Activated naive CD4-positive, alpha-beta T cell treated with anti-CD3 and anti-CD28 coated beads for 36 hours (primary cell): Measurements from ENCODE around the gene IL20RB. TPM values are rescaled to one million over a fixed set of nuclear protein-coding genes. Genes with fewer than 3 reads are reported as not detected.
"Not testable (repeated sequence)": the region's sequence is repeated elsewhere in the genome, so short reads cannot be mapped to it uniquely, and the experiment has no call there.

Source experiments
- CTCF ChIA-PET: fragments of 350-600 bp; sonication (Branson Sonifier 250); formaldehyde crosslinking; loops from one replicate; lab custom pipeline; 2021; ENCODE audit warnings: antibody characterized with exemption; lab: Charles Lee
- DNase-seq: peaks from one replicate; pipeline ENCODE4 v3.0.0-alpha.2; 2020
- H3K27ac Mint-ChIP-seq: one replicate; pipeline ENCODE4 v1.8.0; 2021; ENCODE audit warnings: mild to moderate bottlenecking, mixed read lengths
- H3K27me3 Mint-ChIP-seq: one replicate; pipeline ENCODE4 v1.8.0; 2021; ENCODE audit warnings: low read depth, mixed read lengths
- H3K36me3 Mint-ChIP-seq: one replicate; pipeline ENCODE4 v1.8.0; 2021; ENCODE audit warnings: low read depth, mixed read lengths
- H3K4me1 Mint-ChIP-seq: one replicate; pipeline ENCODE4 v1.8.0; 2021; ENCODE audit warnings: low read depth, mixed read lengths
- H3K4me3 Mint-ChIP-seq: one replicate; pipeline ENCODE4 v1.8.0; 2021; ENCODE audit warnings: mild to moderate bottlenecking, moderate library complexity, mixed read lengths
- H3K9me3 Mint-ChIP-seq: one replicate; pipeline ENCODE4 v1.8.0; 2021; ENCODE audit warnings: mixed read lengths
- intact Hi-C: fragments of 100-400 bp; cut with micrococcal nuclease; formaldehyde crosslinking; loops from one replicate; pipeline ENCODE4 v1.15.1; 2023
- total RNA-seq, 2 experiments: library from RNA; stranded (reverse); gene quantifications; one replicate each; pipeline ENCODE4 v1.2.3, GENCODE V29; 2021

The IL20RB gene
- total RNA-seq, 2 experiments from 2014 or later = 0.48 to 0.59 TPM

DNA sequence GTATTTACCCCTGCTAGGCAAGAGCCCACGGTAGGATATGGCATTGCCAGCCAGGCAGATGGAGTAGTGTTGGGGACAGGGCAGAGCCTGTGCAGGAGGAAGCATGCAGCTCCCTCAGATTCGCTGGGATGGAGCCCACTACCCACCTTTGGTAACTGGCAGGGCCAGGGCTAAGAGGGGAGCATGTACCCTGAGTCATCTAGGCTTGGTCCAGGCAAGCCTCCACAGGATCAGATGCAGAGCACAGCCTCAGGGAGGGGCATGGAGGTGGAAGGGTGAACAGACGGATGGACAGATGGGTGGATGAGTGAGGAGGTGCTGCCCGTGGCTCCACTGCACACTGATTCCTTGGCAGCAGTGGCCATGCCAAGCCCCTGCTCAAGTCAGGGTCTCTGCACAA, 33.0 kb downstream of the IL20RB start:
- H3K9me3 Mint-ChIP-seq = no peaks in the 10 kb centered on the region
- CTCF ChIA-PET = no interaction called here
- peaks cover 11% of the 10 kb centered on the region for H3K4me1 Mint-ChIP-seq
- H3K36me3 Mint-ChIP-seq = peaks cover 2% of the 10 kb centered on the region
- no peak for DNase-seq
- no peak overlapping the region for H3K27ac Mint-ChIP-seq
- no peaks in the 10 kb centered on the region for H3K27me3 Mint-ChIP-seq
- intact Hi-C loops = no loop called here
- H3K4me3 Mint-ChIP-seq = no peak overlapping the region

DNA sequence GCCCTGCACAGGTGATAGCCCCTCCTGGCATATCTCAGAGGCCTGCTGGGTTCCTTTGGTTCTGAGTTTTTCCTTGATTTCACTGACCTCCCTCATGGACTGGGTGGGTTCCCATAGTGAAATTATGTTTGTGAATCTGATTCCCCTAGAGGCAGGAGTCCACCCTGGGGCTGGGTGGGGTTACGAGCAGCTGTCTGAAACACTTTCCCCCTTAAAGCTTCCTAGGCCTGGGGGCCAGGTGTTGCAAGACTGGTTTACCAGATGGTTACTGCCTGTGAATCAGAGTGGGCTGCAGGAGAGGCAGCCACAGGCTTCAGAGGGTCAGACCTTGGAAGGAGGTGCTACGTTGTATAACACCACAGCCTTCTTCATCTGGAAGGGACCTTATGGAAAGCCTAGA, 34.3 kb downstream of the IL20RB start:
- Mint-ChIP-seq H3K4me1 (peaks cover 11% of the 10 kb centered on the region), H3K9me3 (no peaks in the 10 kb centered on the region), H3K4me3 (no peak overlapping the region), H3K27me3 (no peaks in the 10 kb centered on the region), H3K27ac (no peak overlapping the region), H3K36me3 (no peaks in the 10 kb centered on the region)
- intact Hi-C loops = no loop called here
- no peak for DNase-seq
- CTCF ChIA-PET = no interaction called here

DNA sequence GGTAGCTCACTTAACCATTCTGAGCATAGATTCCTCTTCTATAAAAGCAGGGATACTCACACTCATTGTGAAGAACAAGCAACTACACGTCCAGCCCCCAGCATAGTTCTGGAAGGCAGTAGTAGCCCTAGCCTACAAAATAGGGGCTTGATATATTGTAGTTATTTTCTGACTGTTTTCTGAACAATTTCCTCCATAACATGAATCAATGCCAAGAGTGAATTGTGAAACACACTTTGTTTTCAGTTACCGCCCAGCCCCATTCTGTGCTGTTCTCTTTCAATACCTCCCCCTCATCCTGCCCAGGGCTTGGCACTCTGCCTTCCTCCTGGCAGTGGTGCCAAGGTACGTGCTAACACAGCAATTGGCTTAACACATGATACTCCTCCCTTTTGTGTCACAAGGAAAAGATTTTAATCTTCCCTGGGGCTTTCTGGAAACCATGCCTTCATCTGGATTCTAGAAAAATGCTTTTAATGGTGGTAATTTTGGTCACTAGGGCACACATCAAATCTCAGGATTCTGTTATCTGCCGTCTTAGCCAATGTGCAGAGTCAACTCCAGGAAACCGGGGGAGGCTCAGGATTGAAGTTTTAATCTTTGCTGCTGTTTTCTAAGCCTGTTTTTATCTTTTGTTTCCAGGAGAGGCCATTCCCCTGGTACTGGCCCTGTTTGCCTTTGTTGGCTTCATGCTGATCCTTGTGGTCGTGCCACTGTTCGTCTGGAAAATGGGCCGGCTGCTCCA, 37.2 kb downstream of the IL20RB start:
- H3K27ac Mint-ChIP-seq = no peak overlapping the region

DNA sequence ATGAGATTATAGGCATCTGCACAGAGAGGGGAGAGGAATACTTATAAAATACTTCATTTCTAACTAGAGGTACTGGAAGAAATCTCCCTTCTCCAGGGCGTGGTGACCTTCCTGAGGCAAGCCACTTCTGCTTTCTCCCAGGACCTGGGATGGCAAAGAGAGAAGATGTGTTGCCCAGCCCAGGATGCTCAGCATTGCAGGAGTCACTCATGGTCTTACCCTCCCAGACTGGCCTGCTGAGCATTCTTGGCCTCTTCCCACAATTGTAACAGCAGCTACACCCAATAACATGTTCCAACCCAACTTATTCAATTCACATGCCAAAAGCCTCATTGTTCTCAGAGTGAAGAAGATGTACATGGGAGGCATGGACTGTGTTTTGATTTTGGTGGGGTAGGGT, 37.9 kb downstream of the IL20RB start:
- Mint-ChIP-seq H3K4me3 (no peak overlapping the region), H3K27me3 (no peaks in the 10 kb centered on the region), H3K36me3 (no peaks in the 10 kb centered on the region), H3K27ac (no peak overlapping the region), H3K4me1 (peaks cover 11% of the 10 kb centered on the region), H3K9me3 (no peaks in the 10 kb centered on the region)
- CTCF ChIA-PET = no interaction called here
- no peak for DNase-seq
- intact Hi-C loops = no loop called here

More for the DNA sequence above, 37.2 kb downstream of the IL20RB start:
- H3K27me3 Mint-ChIP-seq = no peaks in the 10 kb centered on the region
- H3K36me3 Mint-ChIP-seq = no peaks in the 10 kb centered on the region
- no peak overlapping the region for H3K4me3 Mint-ChIP-seq
- no peaks in the 10 kb centered on the region for H3K9me3 Mint-ChIP-seq
- intact Hi-C loops = no loop called here
- H3K4me1 Mint-ChIP-seq = peaks cover 11% of the 10 kb centered on the region
- peak; percentile 49 for DNase-seq
- CTCF ChIA-PET = no interaction called here

DNA sequence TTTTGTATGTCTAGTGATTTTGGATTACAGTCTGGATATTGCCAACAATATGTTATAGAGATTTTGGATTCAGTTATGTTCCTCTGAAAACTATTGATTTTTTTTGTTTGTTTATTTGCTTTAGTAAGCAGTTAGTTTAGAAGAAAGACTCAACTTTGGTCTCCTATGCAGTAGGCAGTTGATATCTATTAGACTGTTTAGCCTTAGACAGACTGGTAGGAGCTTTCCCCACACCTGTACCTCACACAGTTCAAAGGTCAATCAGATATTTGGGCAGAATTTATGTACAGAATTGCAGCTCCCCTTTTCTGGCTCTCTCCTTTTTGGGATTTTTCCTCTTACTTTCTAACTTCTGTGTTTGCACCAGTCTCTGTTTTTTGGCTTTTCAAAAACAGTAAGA, 42.3 kb downstream of the IL20RB start:
- Mint-ChIP-seq H3K27ac (no peak overlapping the region), H3K27me3 (no peaks in the 10 kb centered on the region), H3K9me3 (peaks cover 3% of the 10 kb centered on the region), H3K4me3 (no peak overlapping the region), H3K4me1 (peaks cover 3% of the 10 kb centered on the region), H3K36me3 (peaks cover 2% of the 10 kb centered on the region)
- intact Hi-C loops = no loop called here
- no peak for DNase-seq
- CTCF ChIA-PET = no interaction called here

DNA sequence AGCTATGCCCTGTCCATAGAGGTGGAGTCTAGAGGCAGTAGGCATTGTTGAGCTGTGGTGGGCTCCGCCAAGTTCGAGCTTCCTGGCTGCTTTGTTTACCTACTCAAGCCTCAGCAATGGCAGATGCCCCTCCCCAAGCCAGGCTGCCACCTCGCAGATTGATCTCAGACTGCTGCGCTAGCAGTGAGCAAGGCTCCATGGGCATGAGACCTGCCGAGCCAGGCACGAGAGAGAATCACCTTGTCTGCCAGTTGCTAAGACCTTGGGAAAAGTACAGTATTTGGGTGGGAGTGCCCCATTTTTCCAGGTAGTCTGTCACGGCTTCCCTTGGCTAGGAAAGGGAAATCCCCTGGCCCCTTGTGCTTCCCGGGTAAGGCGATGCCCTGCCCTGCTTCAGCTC, 49.6 kb downstream of the IL20RB start:
- intact Hi-C loops, H3K36me3 Mint-ChIP-seq, DNase-seq, H3K4me1 Mint-ChIP-seq, H3K4me3 Mint-ChIP-seq, H3K9me3 Mint-ChIP-seq, CTCF ChIA-PET, H3K27me3 Mint-ChIP-seq, H3K27ac Mint-ChIP-seq: not testable (repeated sequence)

DNA sequence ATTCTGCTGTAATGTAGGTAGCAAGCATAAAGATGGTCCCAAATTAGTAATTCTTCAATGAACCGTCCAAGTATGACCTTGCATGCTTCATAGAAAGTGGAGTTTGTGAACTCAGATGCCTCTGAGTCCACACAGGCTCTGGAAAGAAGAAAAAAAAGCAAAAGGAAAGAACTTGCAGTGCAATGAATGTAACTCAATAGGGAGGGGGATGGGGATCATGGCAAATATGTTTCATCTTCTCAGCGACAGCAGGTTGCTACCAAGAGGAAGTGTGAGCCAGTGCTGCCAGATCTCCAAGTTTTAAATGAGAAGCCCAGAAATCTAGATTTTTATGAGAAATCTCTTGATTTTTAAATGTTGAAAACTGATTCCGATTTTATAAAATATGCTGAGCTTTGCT, 50.3 kb downstream of the IL20RB start:
- intact Hi-C loops = no loop called here
- H3K27ac Mint-ChIP-seq = no peak overlapping the region
- DNase-seq = no peak
- H3K9me3 Mint-ChIP-seq = no peaks in the 10 kb centered on the region
- no peaks in the 10 kb centered on the region for H3K36me3 Mint-ChIP-seq
- no peaks in the 10 kb centered on the region for H3K4me1 Mint-ChIP-seq
- H3K27me3 Mint-ChIP-seq = no peaks in the 10 kb centered on the region
- CTCF ChIA-PET = no interaction called here
- no peak overlapping the region for H3K4me3 Mint-ChIP-seq

DNA sequence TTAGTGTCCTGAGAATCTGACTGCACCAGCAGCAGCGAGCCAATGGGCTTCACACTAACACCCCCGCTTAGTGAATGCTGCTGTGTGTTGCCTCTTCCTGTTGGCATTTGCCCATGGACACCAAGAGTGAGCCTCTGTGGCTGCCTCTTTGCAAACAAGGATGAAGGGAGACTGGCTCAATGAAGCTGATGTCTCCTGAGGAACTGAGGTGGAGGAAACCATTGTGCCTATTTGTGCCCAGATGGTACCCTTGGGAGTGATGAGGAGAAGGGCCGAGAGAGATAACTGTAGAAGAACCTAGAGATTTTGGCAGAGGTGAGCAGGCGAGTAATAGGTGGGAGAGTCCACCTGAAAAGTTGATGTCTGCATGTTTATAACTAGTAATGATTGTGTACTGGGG, 51.2 kb downstream of the IL20RB start:
- Mint-ChIP-seq H3K36me3 (no peaks in the 10 kb centered on the region), H3K4me3 (no peak overlapping the region), H3K27me3 (no peaks in the 10 kb centered on the region), H3K27ac (no peak overlapping the region), H3K9me3 (no peaks in the 10 kb centered on the region), H3K4me1 (peaks cover 3% of the 10 kb centered on the region)
- CTCF ChIA-PET = no interaction called here
- intact Hi-C loops = no loop called here
- no peak for DNase-seq

DNA sequence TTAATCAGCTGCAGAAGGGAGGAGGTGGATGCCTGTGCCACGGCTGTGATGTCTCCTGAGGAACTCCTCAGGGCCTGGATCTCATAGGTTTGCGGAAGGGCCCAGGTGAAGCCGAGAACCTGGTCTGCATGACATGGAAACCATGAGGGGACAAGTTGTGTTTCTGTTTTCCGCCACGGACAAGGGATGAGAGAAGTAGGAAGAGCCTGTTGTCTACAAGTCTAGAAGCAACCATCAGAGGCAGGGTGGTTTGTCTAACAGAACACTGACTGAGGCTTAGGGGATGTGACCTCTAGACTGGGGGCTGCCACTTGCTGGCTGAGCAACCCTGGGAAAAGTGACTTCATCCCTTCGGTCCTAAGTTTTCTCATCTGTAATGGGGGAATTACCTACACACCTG, 52.4 kb downstream of the IL20RB start:
- H3K4me3 Mint-ChIP-seq = no peak overlapping the region
- H3K27ac Mint-ChIP-seq = no peak overlapping the region
- no peaks in the 10 kb centered on the region for H3K36me3 Mint-ChIP-seq
- intact Hi-C loops = loop anchor here (5.0 kb wide), 2 partner anchors 63 to 813 kb away; partner anchors contain the start of gene MSL2
- CTCF ChIA-PET = interaction anchor here (0.6 kb wide), 1 partner anchor 239 kb away, joined by 3 read pairs; no protein-coding TSS in a partner anchor
- no peaks in the 10 kb centered on the region for H3K9me3 Mint-ChIP-seq
- peaks cover 6% of the 10 kb centered on the region for H3K4me1 Mint-ChIP-seq
- DNase-seq = no peak
- H3K27me3 Mint-ChIP-seq = no peaks in the 10 kb centered on the region

DNA sequence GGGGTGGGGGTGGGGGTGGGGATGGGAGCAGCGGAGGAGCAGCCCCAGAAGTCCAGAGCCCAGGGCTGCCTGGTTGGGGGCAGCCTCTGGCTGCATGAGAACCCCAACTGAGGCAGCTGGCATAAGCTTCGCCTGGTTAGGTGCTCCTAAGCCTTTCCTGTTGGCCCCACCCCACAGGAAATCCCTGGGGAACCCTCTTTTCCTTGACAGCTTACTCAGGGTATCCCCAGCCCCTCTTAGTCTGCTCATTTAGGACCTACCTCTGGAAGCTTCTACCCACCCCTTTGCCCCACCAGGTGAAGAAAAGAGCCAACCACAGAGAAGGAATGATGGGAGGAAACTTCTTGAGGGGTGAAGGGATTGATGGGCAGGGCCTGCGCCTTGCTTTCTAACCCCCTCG, 53.4 kb downstream of the IL20RB start:
- no peak for DNase-seq
- intact Hi-C loops = loop anchor here (5.0 kb wide), 2 partner anchors 64 to 814 kb away; partner anchors contain the start of gene MSL2
- Mint-ChIP-seq H3K36me3 (no peaks in the 10 kb centered on the region), H3K9me3 (no peaks in the 10 kb centered on the region), H3K27me3 (no peaks in the 10 kb centered on the region), H3K27ac (no peak overlapping the region), H3K4me1 (peaks cover 6% of the 10 kb centered on the region), H3K4me3 (no peak overlapping the region)
- CTCF ChIA-PET = no interaction called here

DNA sequence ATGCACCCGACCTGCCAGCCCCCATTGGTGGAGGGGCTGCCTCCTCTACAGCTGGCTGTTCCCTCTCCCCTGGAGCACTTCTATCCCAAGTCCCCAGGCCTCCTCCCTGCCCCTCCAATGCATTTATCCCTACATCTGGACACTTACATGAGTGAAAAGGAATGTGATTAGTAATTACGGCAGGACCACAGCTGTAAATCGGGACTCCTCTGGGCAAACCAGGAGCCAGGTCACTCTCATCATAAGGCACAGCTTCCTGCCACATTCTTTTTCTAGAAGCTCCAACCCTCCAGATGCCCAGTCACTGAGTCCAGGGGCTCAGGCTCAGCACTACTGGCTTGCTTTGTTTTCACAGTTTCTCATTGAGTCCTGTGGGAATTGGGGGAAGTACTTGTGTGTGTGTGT, 54.3 kb downstream of the IL20RB start:
- no peak overlapping the region for H3K27ac Mint-ChIP-seq
- H3K4me3 Mint-ChIP-seq = no peak overlapping the region
- H3K27me3 Mint-ChIP-seq = no peaks in the 10 kb centered on the region
- DNase-seq = no peak
- no peaks in the 10 kb centered on the region for H3K36me3 Mint-ChIP-seq
- CTCF ChIA-PET = interaction anchor here (0.6 to 1.0 kb wide), 2 partner anchors 253 to 468 kb away, joined by 3 to 4 read pairs; no protein-coding TSS in a partner anchor
- no peaks in the 10 kb centered on the region for H3K9me3 Mint-ChIP-seq
- peaks cover 6% of the 10 kb centered on the region for H3K4me1 Mint-ChIP-seq
- intact Hi-C loops = loop anchor here (5.0 kb wide), 2 partner anchors 65 to 815 kb away; partner anchors contain the start of gene MSL2

DNA sequence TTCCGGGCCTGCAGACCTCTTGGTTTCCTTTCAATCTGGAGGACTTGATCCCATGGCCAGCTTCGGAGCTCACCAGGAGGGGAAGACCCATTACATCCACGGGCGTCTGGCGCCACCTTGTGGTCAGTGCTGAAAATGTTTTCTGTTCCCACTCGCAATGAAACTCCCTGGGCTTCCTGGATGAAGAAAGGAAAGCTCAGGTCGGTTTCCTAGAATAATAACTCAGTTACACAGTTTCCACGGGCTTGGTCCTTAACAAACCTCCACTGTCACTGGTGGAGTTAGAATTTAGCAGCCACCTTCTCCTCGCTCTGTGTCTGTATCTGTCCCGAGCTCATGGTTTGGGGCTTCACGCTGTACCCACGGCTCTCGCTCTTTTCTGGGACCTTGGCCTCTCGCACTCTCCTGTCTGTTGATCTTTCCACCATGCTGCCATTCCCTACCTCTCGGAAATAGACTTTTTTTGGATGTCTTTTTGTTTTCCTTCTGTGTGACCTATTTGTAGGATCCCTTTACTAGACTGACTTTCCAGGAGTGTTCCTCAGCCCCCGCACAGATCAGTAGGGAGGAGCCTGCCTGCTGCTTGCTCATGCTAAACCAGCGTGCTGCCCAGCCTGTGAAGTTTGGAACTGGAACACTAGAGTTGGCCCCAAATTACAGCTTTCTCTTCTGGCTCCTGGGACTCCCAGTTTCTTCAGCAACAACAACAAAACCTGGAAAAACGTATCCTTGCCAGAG, 56.3 kb downstream of the IL20RB start:
- Mint-ChIP-seq H3K4me3 (peak overlapping the region; percentile 70), H3K9me3 (no peaks in the 10 kb centered on the region), H3K4me1 (peaks cover 6% of the 10 kb centered on the region), H3K36me3 (no peaks in the 10 kb centered on the region), H3K27ac (no peak overlapping the region), H3K27me3 (no peaks in the 10 kb centered on the region)
- DNase-seq = peak; percentile 89
- intact Hi-C loops = loop anchor here (1.0 to 5.0 kb wide), 10 partner anchors 67 to 939 kb away; partner anchors contain the start of genes MSL2, NCK1 and PCCB
- CTCF ChIA-PET = interaction anchor here (0.5 to 4.1 kb wide), 38 partner anchors 8 to 942 kb away, joined by 3 to 126 read pairs (median 4); partner anchors contain the start of genes IL20RB, NCK1 and STAG1
